Measurements from ENCODE around the gene GEMIN7.
A peak's percentile ranks its signal among the peaks of the same experiment; 100 is the strongest.

GEMIN7 gene
- long read RNA-seq, transcript GEMIN7-202 (2 exons, 716 nt) = major isoform, 11 of 30 reads
- long read RNA-seq, transcript GEMIN7-203 (2 exons, 848 nt) = minor isoform, 7 of 30 reads
- long read RNA-seq, partial matches to known transcripts = 2 of 30 reads
- long read RNA-seq, other reads (novel, unspliced or antisense) = 6 of 30 reads

- Histone ChIP-seq H3K27ac (replicated peaks) (peak within 1 kb of the TSS; percentile 90), H3K4me3 (replicated peaks; ENCODE audit: insufficient read depth, low read length) (peak within 1 kb of the TSS; percentile 97), H3K27me3 (ENCODE audit: insufficient read depth, poor library complexity, severe bottlenecking) (no peaks in the 10 kb centered on the region)
- TF ChIP-seq POLR2AphosphoS5 (IDR thresholded peaks at IDR 0.05; ENCODE audit: low read depth) (peak; percentile 87), GABPA (IDR thresholded peaks at IDR 0.05; ENCODE audit: low read depth) (peak; percentile 98), CTCF (IDR thresholded peaks at IDR 0.05; ENCODE audit: insufficient read depth, low read length) (no peak), REST (IDR thresholded peaks at IDR 0.05; ENCODE audit: insufficient replicate concordance, low read depth) (peak; percentile 75), SPI1 (IDR thresholded peaks at IDR 0.05; ENCODE audit: borderline replicate concordance, low read depth) (no peak)
- DNase-seq (ENCODE audit: low read depth in 1 of 2, low spot score in 1 of 2) = peak; percentile 76 to 83
Measured at GRCh38 chr19:45079063-45079910, at the start of gene GEMIN7. GEMIN7 (plus strand) TSS chr19:45079260; CDS start chr19:45090115, 10,855 bp downstream.

- no peak overlapping the region for H3K27ac ChIP-seq (replicated peaks)
- no peak for DNase-seq (ENCODE audit: low read depth in 1 of 2, low spot score in 1 of 2)
- H3K27me3 ChIP-seq (ENCODE audit: insufficient read depth, poor library complexity, severe bottlenecking) = no peaks in the 10 kb centered on the region
- H3K4me3 ChIP-seq (replicated peaks; ENCODE audit: insufficient read depth, low read length) = no peak overlapping the region
- TF ChIP-seq CTCF (IDR thresholded peaks at IDR 0.05; ENCODE audit: insufficient read depth, low read length) = no peak
- TF ChIP-seq POLR2AphosphoS5 (IDR thresholded peaks at IDR 0.05; ENCODE audit: low read depth) = no peak
- TF ChIP-seq REST (IDR thresholded peaks at IDR 0.05; ENCODE audit: insufficient replicate concordance, low read depth) = no peak
- no peak for TF ChIP-seq GABPA (IDR thresholded peaks at IDR 0.05; ENCODE audit: low read depth)
- no peak for TF ChIP-seq SPI1 (IDR thresholded peaks at IDR 0.05; ENCODE audit: borderline replicate concordance, low read depth)
Measured at GRCh38 chr19:45030825-45031224, 48.2 kb upstream of the GEMIN7 start.

GRCh38 chr19:45032421-45032820 is 46.6 kb upstream of the GEMIN7 start:
- no peak for DNase-seq (ENCODE audit: low read depth in 1 of 2, low spot score in 1 of 2)
- no peaks in the 10 kb centered on the region for H3K27me3 ChIP-seq (ENCODE audit: insufficient read depth, poor library complexity, severe bottlenecking)
- TF ChIP-seq CTCF (IDR thresholded peaks at IDR 0.05; ENCODE audit: insufficient read depth, low read length) (no peak), GABPA (IDR thresholded peaks at IDR 0.05; ENCODE audit: low read depth) (no peak), POLR2AphosphoS5 (IDR thresholded peaks at IDR 0.05; ENCODE audit: low read depth) (no peak), SPI1 (IDR thresholded peaks at IDR 0.05; ENCODE audit: borderline replicate concordance, low read depth) (no peak), REST (IDR thresholded peaks at IDR 0.05; ENCODE audit: insufficient replicate concordance, low read depth) (no peak)
- H3K27ac ChIP-seq (replicated peaks) = no peak overlapping the region
- H3K4me3 ChIP-seq (replicated peaks; ENCODE audit: insufficient read depth, low read length) = no peak overlapping the region
